Endodermal cell (in vitro differentiated cells): ENCODE measurements around the gene TBC1D25. TPM values are rescaled to one million over a fixed set of nuclear protein-coding genes. Genes with fewer than 3 reads are reported as not detected.

Experiments
- DNase-seq: peaks from one replicate; pipeline ENCODE4 v3.0.0-alpha.2; 2017
- H3K27ac ChIP-seq: 2 replicates; pipeline ENCODE4 v1.5.1; 2013; ENCODE audit warnings: mild to moderate bottlenecking, low read depth, low read length, moderate library complexity
- H3K27me3 ChIP-seq: 2 replicates; pipeline ENCODE4 v1.6.1; 2013; ENCODE audit warnings: mild to moderate bottlenecking, low read length, moderate library complexity; ENCODE audit not compliant: insufficient read depth, control insufficient read depth, poor library complexity, severe bottlenecking
- H3K36me3 ChIP-seq: 2 replicates; pipeline ENCODE4 v1.7.0; 2013; ENCODE audit warnings: mild to moderate bottlenecking, low read length, moderate library complexity; ENCODE audit not compliant: control insufficient read depth, insufficient read depth
- H3K4me1 ChIP-seq: one replicate; pipeline ENCODE4 v1.7.0; 2013; ENCODE audit warnings: low read length; ENCODE audit not compliant: control insufficient read depth, insufficient read depth
- H3K4me3 ChIP-seq: 2 replicates; pipeline ENCODE4 v1.5.1; 2013; ENCODE audit warnings: mild to moderate bottlenecking, low read length, moderate library complexity
- H3K9ac ChIP-seq: 2 replicates; pipeline ENCODE4 v1.6.1; 2013; ENCODE audit warnings: mild to moderate bottlenecking, low read length, moderate library complexity; ENCODE audit not compliant: poor library complexity, severe bottlenecking; ENCODE audit errors: extremely low read depth
- H3K9me3 ChIP-seq: 2 replicates; pipeline ENCODE4 v1.6.1; 2013; ENCODE audit warnings: mild to moderate bottlenecking, low read length, moderate library complexity; ENCODE audit not compliant: control insufficient read depth
- H3K27ac Mint-ChIP-seq: 2 replicates; pipeline ENCODE4 v1.8.0; 2020; ENCODE audit warnings: mixed read lengths
- H3K27me3 Mint-ChIP-seq: 2 replicates; pipeline ENCODE4 v1.8.0; 2021; ENCODE audit warnings: mild to moderate bottlenecking, mixed read lengths; ENCODE audit not compliant: insufficient read depth
- H3K36me3 Mint-ChIP-seq: 2 replicates; pipeline ENCODE4 v1.8.0; 2020; ENCODE audit warnings: low read depth, mixed read lengths
- H3K4me1 Mint-ChIP-seq: 2 replicates; pipeline ENCODE4 v1.8.0; 2020; ENCODE audit warnings: mixed read lengths
- H3K4me3 Mint-ChIP-seq: 2 replicates; pipeline ENCODE4 v1.8.0; 2020; ENCODE audit warnings: mild to moderate bottlenecking, moderate library complexity, mixed read lengths
- H3K9me3 Mint-ChIP-seq: 2 replicates; pipeline ENCODE4 v1.8.0; 2020; ENCODE audit warnings: mild to moderate bottlenecking, mixed read lengths
- CTCF ChIP-seq: fragments of 200-600 bp; sonication (generic); conservative IDR thresholded peaks from 2 replicates; pipeline ENCODE4 v1.5.0; 2021; ENCODE audit warnings: antibody characterized with exemption, mild to moderate bottlenecking
- WGBS, 2 experiments: methylation state at CpG; one replicate each; pipeline versions ENCODE4 v1.1.5 to v1.1.7; 2013; ENCODE audit warnings: missing lambda C conversion rate in 2 of 2, mixed read lengths in 1 of 2; ENCODE audit not compliant: insufficient coverage in 1 of 2, insufficient read length in 1 of 2; 5-methylcytosine and 5-hydroxymethylcytosine counted together
- total RNA-seq, 2 donors: library from RNA; stranded (reverse); fragmentation: NEBNext Ultra II Directional in 1 of 2; extraction: Animal tissue kit (Norgen Biotek cat#: 25700) in 1 of 2; gene quantifications; 2 replicates in 1 of 2; 3 replicates in 1 of 2; pipeline ENCODE4 v1.2.1, GENCODE V29; 2021

Gene TBC1D25
- total RNA-seq, 2 donors from 2014 or later: 7.0 to 7.6 TPM

- no peak overlapping the region for H3K4me3 ChIP-seq
- DNase-seq: peak; percentile 58
Measured at GRCh38 chrX:48606091-48606490, 66.6 kb downstream of the TBC1D25 start.

GRCh38 chrX:48611703-48612102, 72.2 kb downstream of the TBC1D25 start:
- no peak for DNase-seq
- H3K27ac ChIP-seq: no peak overlapping the region
- 80 to 90% methylated on average over 1 to 2 of the region's 2 CpGs for WGBS, 2 experiments
- H3K27me3 ChIP-seq: no peaks in the 10 kb centered on the region
- H3K4me1 ChIP-seq: no peaks in the 10 kb centered on the region
- no peak overlapping the region for H3K9ac ChIP-seq
- Mint-ChIP-seq H3K36me3 (peaks cover 3% of the 10 kb centered on the region), H3K9me3 (peaks cover 50% of the 10 kb centered on the region), H3K27me3 (peaks cover 4% of the 10 kb centered on the region), H3K4me1 (peaks cover 4% of the 10 kb centered on the region), H3K4me3 (no peak overlapping the region), H3K27ac (no peak overlapping the region)
- no peaks in the 10 kb centered on the region for H3K36me3 ChIP-seq
- H3K4me3 ChIP-seq: no peak overlapping the region
- H3K9me3 ChIP-seq: no peaks in the 10 kb centered on the region
- no peak for TF ChIP-seq CTCF

More at GRCh38 chrX:48606091-48606490, 66.6 kb downstream of the TBC1D25 start:
- Mint-ChIP-seq H3K9me3 (peaks cover 66% of the 10 kb centered on the region), H3K4me1 (no peaks in the 10 kb centered on the region), H3K27me3 (no peaks in the 10 kb centered on the region), H3K4me3 (no peak overlapping the region), H3K27ac (no peak overlapping the region), H3K36me3 (peaks cover 23% of the 10 kb centered on the region)
- no peak overlapping the region for H3K27ac ChIP-seq
- no peak overlapping the region for H3K9ac ChIP-seq
- 86% methylated on average over 6 of the region's 6 CpGs; no CpG with 5 or more reads in 1 of the 2 experiments for WGBS, 2 experiments
- H3K36me3 ChIP-seq: no peaks in the 10 kb centered on the region
- H3K4me1 ChIP-seq: no peaks in the 10 kb centered on the region
- H3K9me3 ChIP-seq: no peaks in the 10 kb centered on the region
- TF ChIP-seq CTCF: peak; percentile 54
- no peaks in the 10 kb centered on the region for H3K27me3 ChIP-seq

Other genes starting within 250 kb of the TBC1D25 start
- not detected for gene SSX3, start 183.0 kb upstream of the TBC1D25 start, total RNA-seq
- gene SSX4, start 156.2 kb upstream of the TBC1D25 start, total RNA-seq: 1 to 10 TPM in 1 of 2 donors, under 1 TPM in 1; 1.00 to 1.5 TPM
- 1 to 10 TPM in 1 of 2 donors, under 1 TPM in 1; 1.00 to 1.5 TPM for gene SSX4B, start 127.8 kb upstream of the TBC1D25 start, total RNA-seq
- gene SLC38A5, start 69.5 kb upstream of the TBC1D25 start, total RNA-seq: 10 to 100 TPM; 22.4 to 40.7 TPM
- 10 to 100 TPM; 47.3 to 54.3 TPM for gene FTSJ1, start 63.5 kb upstream of the TBC1D25 start, total RNA-seq
- 10 to 100 TPM; 51.1 to 54.4 TPM for gene PORCN, start 30.7 kb upstream of the TBC1D25 start, total RNA-seq
- 100 to 1,000 TPM; 105 to 119 TPM for gene EBP, start 17.9 kb upstream of the TBC1D25 start, total RNA-seq
- 100 to 1,000 TPM; 183 to 189 TPM for gene RBM3, start 34.8 kb downstream of the TBC1D25 start, total RNA-seq
- 10 to 100 TPM; 51.3 to 51.9 TPM for gene WDR13, start 57.8 kb downstream of the TBC1D25 start, total RNA-seq
- gene WAS, start 144.1 kb downstream of the TBC1D25 start, total RNA-seq: under 1 TPM; 0.51 to 0.84 TPM
- 10 to 100 TPM in 1 of 2 donors, 1 to 10 TPM in 1; 7.8 to 10.6 TPM for gene SUV39H1, start 157.0 kb downstream of the TBC1D25 start, total RNA-seq
- gene GLOD5, start 222.0 kb downstream of the TBC1D25 start, total RNA-seq: not detected
- gene GATA1, start 246.9 kb downstream of the TBC1D25 start, total RNA-seq: not detected